Stimulated activated CD4-positive, alpha-beta T cell treated with anti-CD3 and anti-CD28 coated beads, TNF-alpha, amount 100 ng/mL, for 48 hours (primary cell): ENCODE data around the gene FRMPD4.

Experiments
- DNase-seq, 3 donors: peaks; one replicate each; pipeline ENCODE4 v3.0.0-alpha.2; 2020; ENCODE audit warnings: low read depth in 3 of 3

FRMPD4 gene

GRCh38 chrX:12210971-12211370 is 72.7 kb downstream of the FRMPD4 start:
- DNase-seq: no peak

GRCh38 chrX:12223650-12224049 is 85.4 kb downstream of the FRMPD4 start:
- no peak for DNase-seq

GRCh38 chrX:12225107-12225506 is 86.8 kb downstream of the FRMPD4 start:
- no peak for DNase-seq

- no peak for DNase-seq
These were observed 89.3 kb downstream of the FRMPD4 start for GRCh38 chrX:12227412-12228041.

- DNase-seq: no peak
These were observed 90.6 kb downstream of the FRMPD4 start for GRCh38 chrX:12228862-12229261.

GRCh38 chrX:12229986-12230385 is 91.7 kb downstream of the FRMPD4 start:
- DNase-seq: no peak

GRCh38 chrX:12234534-12235329 is 96.5 kb downstream of the FRMPD4 start:
- DNase-seq: no peak

GRCh38 chrX:12236156-12236555 is 97.9 kb downstream of the FRMPD4 start:
- no peak for DNase-seq

- no peak for DNase-seq
These were observed 98.9 kb downstream of the FRMPD4 start for GRCh38 chrX:12237131-12237530.

- DNase-seq: no peak
These were observed 99.5 kb downstream of the FRMPD4 start for GRCh38 chrX:12237771-12238170.

- DNase-seq: no peak
These were observed 101.2 kb downstream of the FRMPD4 start for GRCh38 chrX:12239356-12240082.

GRCh38 chrX:12240491-12240890 is 102.2 kb downstream of the FRMPD4 start:
- no peak for DNase-seq

- no peak for DNase-seq
These were observed 102.8 kb downstream of the FRMPD4 start for GRCh38 chrX:12241026-12241425.

GRCh38 chrX:12245650-12246645 is 107.7 kb downstream of the FRMPD4 start:
- DNase-seq: no peak

GRCh38 chrX:12249997-12250396 is 111.7 kb downstream of the FRMPD4 start:
- no peak for DNase-seq

- DNase-seq: no peak
These were observed 124.9 kb downstream of the FRMPD4 start for GRCh38 chrX:12263211-12263610.

GRCh38 chrX:12269484-12269883 is 131.2 kb downstream of the FRMPD4 start:
- no peak for DNase-seq

- DNase-seq: no peak
These were observed 139.9 kb downstream of the FRMPD4 start for GRCh38 chrX:12278151-12278550.

GRCh38 chrX:12282991-12283390 is 144.7 kb downstream of the FRMPD4 start:
- no peak for DNase-seq

GRCh38 chrX:12292996-12293765 is 154.9 kb downstream of the FRMPD4 start:
- DNase-seq: no peak

GRCh38 chrX:12297353-12297752 is 159.1 kb downstream of the FRMPD4 start:
- DNase-seq: no peak
